ENCODE results near the gene ZCCHC7.
"Not testable (repeated sequence)": the region's sequence is repeated elsewhere in the genome, so short reads cannot be mapped to it uniquely, and the experiment has no call there.

Gene ZCCHC7

DNA sequence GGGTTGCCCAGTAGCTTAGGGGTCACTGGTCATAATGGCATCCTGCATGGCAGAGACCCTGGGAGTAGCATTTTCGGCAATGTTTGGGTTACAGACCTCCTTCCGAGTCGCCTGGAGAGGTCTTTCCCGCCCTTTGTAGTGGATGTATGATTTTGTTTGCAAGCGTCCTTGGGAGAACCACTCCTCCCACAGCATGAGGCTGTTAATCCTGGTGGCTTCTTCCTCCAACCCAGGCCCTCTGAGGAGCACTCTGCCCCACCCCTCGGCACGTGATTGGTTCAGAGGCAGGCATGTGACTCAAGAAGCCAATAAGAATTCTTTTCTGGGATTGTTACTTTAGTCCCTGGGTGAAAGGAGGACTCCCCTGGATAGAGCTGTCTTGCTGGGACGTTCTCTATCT lies 271.9 kb downstream of the ZCCHC7 start:
- H3K18ac ChIP-seq (ENCODE audit: low read length): no peak overlapping the region
- no peak overlapping the region for H3K4me2 ChIP-seq (ENCODE audit: low read length)
- no CpG with 5 or more reads among the region's 8 CpGs for WGBS (ENCODE audit: extremely low coverage, insufficient coverage, insufficient read length)
- H3K27ac ChIP-seq (ENCODE audit: low read depth, low read length): no peak overlapping the region
- H3K9ac ChIP-seq (ENCODE audit: low read length): no peak overlapping the region
- H3K9me3 ChIP-seq (ENCODE audit: insufficient read depth, low read depth, low read length): peaks cover 3% of the 10 kb centered on the region
- no peak overlapping the region for H3K23ac ChIP-seq (ENCODE audit: low read length)
- H3K4me1 ChIP-seq (ENCODE audit: control insufficient read depth in 1 of 2, insufficient read depth in 2 of 2, low read length in 2 of 2): no peaks in the 10 kb centered on the region
- no peak overlapping the region for H2BK12ac ChIP-seq (ENCODE audit: low read length)
- H2BK120ac ChIP-seq (ENCODE audit: insufficient read depth, low read length, poor library complexity): no peak overlapping the region
- no peak overlapping the region for H3K14ac ChIP-seq (ENCODE audit: low read length)
- H2BK5ac ChIP-seq (ENCODE audit: low read depth, low read length, poor library complexity): no peak overlapping the region
- H4K8ac ChIP-seq (ENCODE audit: low read depth, low read length): no peak overlapping the region
- no peaks in the 10 kb centered on the region for H3K79me2 ChIP-seq (ENCODE audit: control insufficient read depth, insufficient read depth, low read length, poor library complexity)
- no peak for DNase-seq
- no peak overlapping the region for H2AK5ac ChIP-seq (ENCODE audit: low read length)
- H3K27me3 ChIP-seq (ENCODE audit: insufficient read depth, low read length): no peaks in the 10 kb centered on the region
- no peak overlapping the region for H4K12ac ChIP-seq (ENCODE audit: low read depth, low read length)
- H3K4me3 ChIP-seq (ENCODE audit: low read depth, low read length): no peak overlapping the region
- no peak overlapping the region for H3K4ac ChIP-seq (ENCODE audit: low read depth, low read length)
- no peaks in the 10 kb centered on the region for H3K79me1 ChIP-seq (ENCODE audit: low read length)
- H2AFZ ChIP-seq (ENCODE audit: insufficient read depth, low read length, poor library complexity): no peak overlapping the region
- H3K36me3 ChIP-seq (ENCODE audit: control insufficient read depth in 1 of 2, insufficient read depth in 2 of 2, low read length in 2 of 2): no peaks in the 10 kb centered on the region
- H4K91ac ChIP-seq (ENCODE audit: low read depth, low read length): no peak overlapping the region

GRCh38 chr9:37395229-37395628 lies 274.9 kb downstream of the ZCCHC7 start:
- WGBS (ENCODE audit: extremely low coverage, insufficient coverage, insufficient read length): no CpG with 5 or more reads among the region's 12 CpGs
- Histone ChIP-seq H3K27me3 (ENCODE audit: insufficient read depth, low read length) (no peaks in the 10 kb centered on the region), H4K8ac (ENCODE audit: low read depth, low read length) (no peak overlapping the region), H3K4ac (ENCODE audit: low read depth, low read length) (no peak overlapping the region), H2AFZ (ENCODE audit: insufficient read depth, low read length, poor library complexity) (no peak overlapping the region), H3K9ac (ENCODE audit: low read length) (peak overlapping the region; percentile 17), H3K14ac (ENCODE audit: low read length) (no peak overlapping the region), H3K79me2 (ENCODE audit: control insufficient read depth, insufficient read depth, low read length, poor library complexity) (no peaks in the 10 kb centered on the region), H2BK120ac (ENCODE audit: insufficient read depth, low read length, poor library complexity) (no peak overlapping the region), H3K4me2 (ENCODE audit: low read length) (no peak overlapping the region), H3K4me1 (ENCODE audit: control insufficient read depth in 1 of 2, insufficient read depth in 2 of 2, low read length in 2 of 2) (no peaks in the 10 kb centered on the region), H3K9me3 (ENCODE audit: insufficient read depth, low read depth, low read length) (peaks cover 3% of the 10 kb centered on the region), H2BK5ac (ENCODE audit: low read depth, low read length, poor library complexity) (no peak overlapping the region), H3K4me3 (ENCODE audit: low read depth, low read length) (no peak overlapping the region), H3K23ac (ENCODE audit: low read length) (no peak overlapping the region), H4K12ac (ENCODE audit: low read depth, low read length) (no peak overlapping the region), H3K27ac (ENCODE audit: low read depth, low read length) (no peak overlapping the region), H2AK5ac (ENCODE audit: low read length) (no peak overlapping the region), H3K18ac (ENCODE audit: low read length) (no peak overlapping the region), H3K79me1 (ENCODE audit: low read length) (no peaks in the 10 kb centered on the region), H2BK12ac (ENCODE audit: low read length) (no peak overlapping the region), H3K36me3 (ENCODE audit: control insufficient read depth in 1 of 2, insufficient read depth in 2 of 2, low read length in 2 of 2) (no peaks in the 10 kb centered on the region), H4K91ac (ENCODE audit: low read depth, low read length) (no peak overlapping the region)
- no peak for DNase-seq

DNA sequence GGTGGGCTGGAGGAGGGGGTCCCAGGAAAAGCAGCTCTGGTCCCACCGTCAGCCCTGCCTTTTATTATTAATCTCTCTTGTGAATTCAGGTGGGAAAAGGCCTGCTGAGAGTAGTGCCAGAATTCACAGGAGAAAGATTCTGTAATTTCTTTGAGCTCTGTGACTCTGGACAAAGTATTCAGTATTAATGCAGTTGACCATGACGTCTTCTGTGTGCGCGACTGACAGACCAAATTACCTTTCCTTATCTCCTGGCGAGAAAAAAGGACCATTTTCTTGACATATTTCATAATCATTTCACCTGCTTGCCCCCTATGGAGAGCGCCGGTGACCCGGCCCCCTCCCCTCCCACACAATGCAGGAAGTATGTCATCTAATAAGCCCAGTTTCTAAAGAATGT lies 275.3 kb downstream of the ZCCHC7 start:
- Histone ChIP-seq H3K4ac (ENCODE audit: low read depth, low read length) (no peak overlapping the region), H3K4me2 (ENCODE audit: low read length) (no peak overlapping the region), H2BK120ac (ENCODE audit: insufficient read depth, low read length, poor library complexity) (no peak overlapping the region), H3K4me3 (ENCODE audit: low read depth, low read length) (no peak overlapping the region), H3K9me3 (ENCODE audit: insufficient read depth, low read depth, low read length) (peaks cover 3% of the 10 kb centered on the region), H3K27me3 (ENCODE audit: insufficient read depth, low read length) (no peaks in the 10 kb centered on the region), H2AFZ (ENCODE audit: insufficient read depth, low read length, poor library complexity) (no peak overlapping the region), H2BK12ac (ENCODE audit: low read length) (no peak overlapping the region), H3K36me3 (ENCODE audit: control insufficient read depth in 1 of 2, insufficient read depth in 2 of 2, low read length in 2 of 2) (no peaks in the 10 kb centered on the region), H3K23ac (ENCODE audit: low read length) (no peak overlapping the region), H3K4me1 (ENCODE audit: control insufficient read depth in 1 of 2, insufficient read depth in 2 of 2, low read length in 2 of 2) (no peaks in the 10 kb centered on the region), H3K18ac (ENCODE audit: low read length) (no peak overlapping the region), H2BK5ac (ENCODE audit: low read depth, low read length, poor library complexity) (no peak overlapping the region), H4K91ac (ENCODE audit: low read depth, low read length) (no peak overlapping the region), H4K12ac (ENCODE audit: low read depth, low read length) (no peak overlapping the region), H3K79me1 (ENCODE audit: low read length) (no peaks in the 10 kb centered on the region), H3K27ac (ENCODE audit: low read depth, low read length) (no peak overlapping the region), H3K9ac (ENCODE audit: low read length) (peak overlapping the region; percentile 17), H3K79me2 (ENCODE audit: control insufficient read depth, insufficient read depth, low read length, poor library complexity) (no peaks in the 10 kb centered on the region), H2AK5ac (ENCODE audit: low read length) (no peak overlapping the region), H3K14ac (ENCODE audit: low read length) (no peak overlapping the region), H4K8ac (ENCODE audit: low read depth, low read length) (no peak overlapping the region)
- DNase-seq: no peak
- no CpG with 5 or more reads among the region's 8 CpGs for WGBS (ENCODE audit: extremely low coverage, insufficient coverage, insufficient read length)

DNA sequence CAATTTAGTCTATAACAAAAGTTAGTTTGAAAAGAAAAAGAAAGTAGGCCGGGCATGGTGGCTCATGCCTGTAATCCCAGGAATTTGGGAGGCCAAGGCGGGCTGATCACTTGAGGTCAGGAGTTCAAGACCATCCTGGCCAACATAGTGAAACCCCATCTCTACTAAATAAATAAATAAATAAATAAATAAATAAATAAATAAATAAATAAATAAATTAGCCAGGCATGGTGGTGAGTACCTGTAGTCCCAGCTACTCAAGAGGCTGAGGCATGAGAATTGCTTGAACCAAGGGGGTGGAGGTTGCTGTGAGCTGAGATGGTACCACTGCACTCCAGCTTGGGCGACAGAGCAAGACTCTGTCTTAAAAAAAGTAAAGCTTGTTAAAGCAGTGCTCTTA lies 277.6 kb downstream of the ZCCHC7 start:
- H4K91ac ChIP-seq (ENCODE audit: low read depth, low read length); H4K8ac ChIP-seq (ENCODE audit: low read depth, low read length); H2BK120ac ChIP-seq (ENCODE audit: insufficient read depth, low read length, poor library complexity); H3K4me2 ChIP-seq (ENCODE audit: low read length); H3K79me2 ChIP-seq (ENCODE audit: control insufficient read depth, insufficient read depth, low read length, poor library complexity); H3K14ac ChIP-seq (ENCODE audit: low read length); H3K79me1 ChIP-seq (ENCODE audit: low read length); H3K36me3 ChIP-seq (ENCODE audit: control insufficient read depth in 1 of 2, insufficient read depth in 2 of 2, low read length in 2 of 2); H3K9ac ChIP-seq (ENCODE audit: low read length); H3K23ac ChIP-seq (ENCODE audit: low read length); H3K9me3 ChIP-seq (ENCODE audit: insufficient read depth, low read depth, low read length); H4K12ac ChIP-seq (ENCODE audit: low read depth, low read length); H2AK5ac ChIP-seq (ENCODE audit: low read length); H2BK12ac ChIP-seq (ENCODE audit: low read length); DNase-seq; H3K4ac ChIP-seq (ENCODE audit: low read depth, low read length); H3K4me1 ChIP-seq (ENCODE audit: control insufficient read depth in 1 of 2, insufficient read depth in 2 of 2, low read length in 2 of 2); H3K4me3 ChIP-seq (ENCODE audit: low read depth, low read length); H3K27ac ChIP-seq (ENCODE audit: low read depth, low read length); H2AFZ ChIP-seq (ENCODE audit: insufficient read depth, low read length, poor library complexity); H3K18ac ChIP-seq (ENCODE audit: low read length); H3K27me3 ChIP-seq (ENCODE audit: insufficient read depth, low read length); H2BK5ac ChIP-seq (ENCODE audit: low read depth, low read length, poor library complexity): not testable (repeated sequence)
- WGBS (ENCODE audit: extremely low coverage, insufficient coverage, insufficient read length): no CpG with 5 or more reads among the region's 3 CpGs

Data from trophoblast cell (in vitro differentiated cells and primary cell).